GM11168 (cell line): Measurements from ENCODE around the gene UCN.
"Not testable (repeated sequence)": the region's sequence is repeated elsewhere in the genome, so short reads cannot be mapped to it uniquely, and the experiment has no call there.

Experiments used
- in situ Hi-C: fragments of 300-500 bp; cut with MboI; formaldehyde crosslinking; loops from one replicate; pipeline ENCODE4 v1.12.0; 2022; ENCODE audit warnings: low sequenced_read_pairs; ENCODE audit not compliant: unreplicated experiment

UCN gene, protein sequence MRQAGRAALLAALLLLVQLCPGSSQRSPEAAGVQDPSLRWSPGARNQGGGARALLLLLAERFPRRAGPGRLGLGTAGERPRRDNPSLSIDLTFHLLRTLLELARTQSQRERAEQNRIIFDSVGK

GRCh38 chr2:27308359-27308881 is at the start of gene UCN:
Gene UCN, minus strand, starts transcription at chr2:27308445. Its CDS starts 550 bp downstream, at chr2:27307895.
- in situ Hi-C loops: no loop called here

- in situ Hi-C loops: no loop called here
Measured at GRCh38 chr2:27356382-27357181, 48.3 kb upstream of the UCN start, which contains the start of gene GTF3C2. Gene GTF3C2, minus strand, starts transcription at chr2:27356764. Its CDS starts 13,210 bp downstream, at chr2:27343554.

- in situ Hi-C loops: no loop called here
Measured at GRCh38 chr2:27356056-27356381, 47.8 kb upstream of the UCN start.

DNA sequence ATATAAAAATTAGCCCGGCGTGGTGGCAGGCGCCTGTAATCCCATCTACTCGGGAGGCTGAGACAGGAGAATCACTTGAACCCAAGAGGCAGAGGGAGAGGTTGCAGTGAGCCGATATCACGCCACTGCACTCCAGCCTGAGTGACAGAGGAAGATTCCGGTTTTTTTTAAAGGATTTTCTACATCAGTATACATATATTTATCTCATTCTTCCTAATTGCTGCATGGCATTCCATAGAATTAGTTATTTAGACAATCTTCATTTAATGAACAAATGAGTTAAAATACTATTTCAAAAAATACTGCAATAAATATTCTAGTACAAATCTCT is 46.3 kb upstream of the UCN start:
- in situ Hi-C loops: no loop called here

- in situ Hi-C loops: no loop called here
Measured at GRCh38 chr2:27353762-27354596, 45.7 kb upstream of the UCN start.

- in situ Hi-C loops: not testable (repeated sequence)
Measured at GRCh38 chr2:27353386-27353761, 45.1 kb upstream of the UCN start.

- in situ Hi-C loops: no loop called here
Measured at GRCh38 chr2:27351802-27352598, 43.8 kb upstream of the UCN start.

DNA sequence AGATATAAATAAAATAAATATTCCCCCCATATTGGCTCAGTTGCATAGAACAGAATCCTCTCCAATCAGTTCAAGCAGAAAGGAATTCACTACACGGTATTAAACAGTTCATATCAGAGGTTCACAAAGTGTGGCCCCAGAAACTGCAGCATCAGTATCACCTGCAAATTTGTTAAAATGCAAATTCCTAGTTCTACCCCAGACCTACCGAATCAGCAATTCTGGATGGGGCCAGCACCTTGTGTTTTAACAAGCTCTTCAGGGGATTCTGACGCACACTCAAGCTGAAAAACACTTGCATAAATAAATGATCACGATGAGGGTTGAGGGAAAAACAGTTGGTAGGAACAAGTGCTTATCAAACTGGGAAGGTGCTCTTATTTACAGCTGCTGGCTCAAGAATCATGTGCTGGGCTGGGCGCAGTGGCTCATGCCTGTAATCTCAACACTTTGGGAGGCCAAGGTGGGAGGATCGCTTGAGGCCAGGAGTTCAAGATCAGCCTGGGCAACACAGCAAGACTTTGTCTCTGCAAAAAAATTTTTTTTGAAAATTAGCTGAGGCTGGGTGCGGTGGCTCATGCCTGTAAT is 42.0 kb upstream of the UCN start:
- in situ Hi-C loops: no loop called here

DNA sequence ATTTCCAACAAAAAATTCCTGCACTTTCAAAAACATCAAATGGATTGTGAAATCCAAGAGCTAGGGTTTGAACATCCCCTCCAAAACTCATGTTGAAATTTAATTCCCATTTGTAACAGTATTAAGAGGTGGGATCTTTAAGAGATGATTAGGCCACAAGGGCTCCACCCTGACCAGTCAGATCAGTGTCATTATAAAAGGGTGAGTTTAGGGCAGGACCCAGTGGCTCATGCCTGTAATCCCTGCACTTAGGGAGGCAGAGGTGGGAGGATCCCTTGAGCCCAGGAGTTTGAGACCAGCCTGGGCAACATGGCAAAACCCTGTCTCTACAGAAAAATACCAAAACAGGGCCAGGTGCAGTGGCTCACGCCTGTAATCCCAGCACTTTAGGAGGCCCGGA is 39.4 kb upstream of the UCN start:
- in situ Hi-C loops: no loop called here

DNA sequence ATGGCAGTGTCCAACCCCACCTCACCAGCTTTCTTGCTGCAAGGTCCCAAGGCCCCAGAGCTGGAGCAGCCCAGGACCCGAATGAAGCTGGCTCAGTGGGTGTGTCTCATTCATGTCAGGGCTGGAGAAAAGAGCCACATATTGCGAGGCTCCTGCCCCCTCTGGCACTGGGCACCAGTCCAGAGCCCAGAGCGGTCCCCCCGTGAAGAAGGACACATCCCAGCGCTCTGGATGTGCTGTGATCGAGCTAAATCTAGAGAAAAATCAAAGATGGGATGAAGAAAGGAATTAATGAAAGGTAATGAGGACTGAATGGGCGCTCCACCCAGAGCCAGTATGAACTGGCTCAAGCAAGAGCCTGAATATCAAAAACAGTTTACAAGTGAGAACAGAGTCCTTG is 27.9 kb upstream of the UCN start:
- in situ Hi-C loops: no loop called here

GRCh38 chr2:27335311-27335710 is 27.1 kb upstream of the UCN start:
- in situ Hi-C loops: no loop called here

GRCh38 chr2:27324720-27325119 is 16.5 kb upstream of the UCN start:
- in situ Hi-C loops: no loop called here

DNA sequence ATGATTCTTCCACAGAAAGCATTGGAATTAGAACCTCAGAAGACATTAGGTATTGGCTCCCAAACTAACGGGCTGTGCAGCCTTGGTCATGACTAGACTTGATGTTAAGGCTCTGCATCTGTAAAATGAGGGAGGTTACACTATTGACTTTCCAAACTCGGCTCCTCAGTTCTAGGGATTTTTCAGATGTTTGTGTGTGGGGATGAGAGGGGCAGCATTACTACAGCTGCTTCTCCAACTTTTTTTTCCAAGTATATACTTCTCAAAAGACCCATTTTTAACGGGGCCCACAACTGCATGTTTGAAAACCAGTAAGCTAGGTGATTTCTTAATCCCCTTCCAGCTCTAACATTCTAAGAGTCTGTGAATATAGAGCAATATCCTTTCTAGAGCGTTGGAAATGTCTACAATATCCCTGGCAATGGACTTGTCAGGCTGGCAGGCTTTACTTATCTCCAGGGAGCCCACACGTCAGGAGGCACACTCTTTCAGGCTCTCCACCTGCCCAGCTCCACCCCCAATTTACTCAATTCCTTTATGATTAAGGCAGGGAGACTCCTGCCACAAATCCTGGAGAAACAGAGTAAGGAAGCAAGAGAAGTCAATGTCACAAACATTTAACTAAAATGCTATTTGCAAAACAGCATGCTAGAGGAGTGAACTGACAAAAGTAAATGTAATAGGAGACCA is 15.5 kb upstream of the UCN start:
- in situ Hi-C loops: no loop called here

DNA sequence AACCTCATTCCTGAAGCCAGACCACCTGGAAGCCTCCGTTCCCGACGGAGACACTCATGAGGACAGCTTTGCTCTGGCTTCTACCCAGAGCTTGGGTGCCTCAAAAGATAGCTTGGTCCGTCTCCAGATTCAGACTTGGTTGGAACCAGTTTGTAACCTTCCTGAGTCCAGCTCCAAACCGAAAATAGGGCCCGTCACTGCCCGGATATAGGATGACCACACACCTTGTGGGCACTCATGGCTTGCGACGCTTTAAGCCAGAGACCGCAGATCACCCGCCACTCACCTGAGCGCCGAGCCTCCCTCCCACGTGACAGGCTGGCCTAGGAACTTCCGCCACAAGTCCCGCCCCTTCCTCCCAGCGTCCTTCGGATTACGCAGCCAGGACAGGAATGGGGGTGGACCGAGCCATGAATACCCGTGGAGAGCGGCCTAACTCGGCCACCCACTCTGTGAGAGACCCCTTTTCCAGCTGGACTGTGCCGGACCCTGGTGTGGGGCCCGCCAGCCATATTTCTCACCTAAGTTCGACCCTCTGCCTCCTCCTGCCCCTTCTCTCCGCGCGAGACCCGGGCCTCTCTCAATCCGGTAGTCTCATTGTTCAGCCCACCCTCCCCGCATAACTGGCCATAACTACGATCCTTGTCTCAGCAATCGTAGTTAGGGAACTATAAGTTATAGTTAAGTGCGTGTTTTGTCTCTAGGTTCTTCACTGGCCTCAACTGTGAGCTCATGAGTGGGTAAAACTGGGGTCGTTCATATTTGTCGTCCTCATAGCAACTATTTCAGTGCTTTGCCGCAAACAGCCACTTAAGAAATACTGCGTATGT is 14.7 kb upstream of the UCN start, which contains the start of gene MPV17:
Gene MPV17 (minus strand): TSS at position 332 of the 830 bp plus-strand sequence. CDS start 580 bp downstream, outside the sequence.
- in situ Hi-C loops: no loop called here

DNA sequence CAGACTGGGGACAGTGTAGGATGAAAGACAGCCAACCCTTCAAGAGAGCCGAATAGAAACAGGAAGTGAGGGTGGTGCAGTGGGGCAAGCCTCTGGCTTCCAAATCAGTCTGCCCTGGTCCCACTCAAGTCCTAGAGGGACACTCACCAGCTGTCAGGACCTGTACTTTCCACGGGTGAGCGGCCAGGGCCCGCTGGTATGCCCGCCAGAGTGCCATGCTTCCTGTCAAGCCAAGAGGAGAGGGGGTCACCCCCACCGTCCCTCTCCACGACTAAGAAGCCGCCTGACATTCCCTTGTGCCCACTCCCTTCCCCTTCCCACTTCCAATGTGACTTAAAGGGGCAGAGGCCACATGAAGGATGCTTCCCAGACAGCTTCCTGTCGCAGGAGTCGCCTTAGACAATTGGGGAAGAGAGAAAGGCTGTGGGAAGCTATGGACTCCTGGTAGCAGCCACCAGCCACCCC is 14.1 kb upstream of the UCN start:
- in situ Hi-C loops: no loop called here

- in situ Hi-C loops: no loop called here
Measured at GRCh38 chr2:27320958-27321543, 12.8 kb upstream of the UCN start.

DNA sequence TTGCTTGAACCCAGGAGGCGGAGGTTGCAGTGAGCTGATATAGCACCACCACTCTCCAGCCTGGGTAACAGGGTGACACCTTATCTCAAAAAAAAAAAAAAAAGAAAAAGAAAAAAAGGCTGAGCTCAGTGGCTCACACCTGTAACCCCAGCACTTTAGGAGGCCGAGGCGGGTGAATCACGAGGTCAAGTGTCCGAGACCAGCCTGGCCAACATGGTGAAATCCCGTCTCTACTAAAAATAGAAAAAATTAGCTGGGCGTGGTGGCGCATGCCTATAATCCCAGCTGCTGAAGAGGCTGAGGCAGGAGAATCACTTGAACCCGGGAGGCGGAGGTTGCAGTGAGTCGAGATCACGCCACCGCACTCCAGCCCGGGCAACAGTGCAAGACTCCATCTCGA is 11.6 kb upstream of the UCN start:
- in situ Hi-C loops: not testable (repeated sequence)
